Cardiac septum (tissue), 1 donor: ENCODE measurements around the gene RRBP1. TPM values are rescaled to one million over a fixed set of nuclear protein-coding genes. Genes with fewer than 3 reads are reported as not detected.

Experiments used
- DNase-seq: peaks from one replicate; pipeline ENCODE4 v3.0.0-alpha.2; 2020; ENCODE audit warnings: low spot score
- intact Hi-C: fragments of 100-400 bp; cut with DNase I; formaldehyde crosslinking; loops from one replicate; pipeline ENCODE4 v1.14.0; 2022
- long read RNA-seq: library from polyadenylated mRNA; unstranded; transcript quantifications from one replicate; pipeline ENCODE4 v2.0.0, GENCODE V29; 2021
- total RNA-seq: library from RNA; stranded (reverse); fragmentation: NEBNext Ultra II Directional; extraction: Animal tissue kit (Norgen Biotek cat#: 25700); gene quantifications from one replicate; pipeline ENCODE4 v1.2.1, GENCODE V29; 2021
- donor health status: DM: no; HTN: no; CAD: no.

Gene RRBP1
- 46.7 TPM for total RNA-seq
- long read RNA-seq, full-length matches to known transcripts, result 16 of 42 reads
- long read RNA-seq, partial matches to known transcripts, result 16 of 42 reads
- long read RNA-seq, other reads (novel, unspliced or antisense), result 10 of 42 reads

GRCh38 chr20:17682103-17682888, at the start of gene RRBP1:
RRBP1 (minus strand) TSS chr20:17682242; CDS start chr20:17660507, 21,735 bp downstream.
- peak; percentile 100 for DNase-seq
- intact Hi-C loops, result loop anchor here (5.0 kb wide), 1 partner anchor 140 kb away; no protein-coding TSS in a partner anchor

- intact Hi-C loops, result no loop called here
These were observed 49.2 kb upstream of the RRBP1 start for GRCh38 chr20:17731233-17731632.

GRCh38 chr20:17730071-17730470, 48.0 kb upstream of the RRBP1 start:
- intact Hi-C loops, result no loop called here
- no peak for DNase-seq

More at GRCh38 chr20:17731233-17731632, 49.2 kb upstream of the RRBP1 start:
- no peak for DNase-seq

GRCh38 chr20:17728074-17728473, 46.0 kb upstream of the RRBP1 start:
- no peak for DNase-seq
- intact Hi-C loops, result no loop called here

GRCh38 chr20:17727351-17727750, 45.3 kb upstream of the RRBP1 start:
- DNase-seq, result no peak
- intact Hi-C loops, result no loop called here

- DNase-seq, result no peak
- intact Hi-C loops, result no loop called here
These were observed 44.9 kb upstream of the RRBP1 start for GRCh38 chr20:17726902-17727301.

GRCh38 chr20:17725094-17725835, 43.2 kb upstream of the RRBP1 start:
- DNase-seq, result no peak
- intact Hi-C loops, result no loop called here

- intact Hi-C loops, result no loop called here
- no peak for DNase-seq
These were observed 41.3 kb upstream of the RRBP1 start for GRCh38 chr20:17723301-17723691.

GRCh38 chr20:17722493-17723300, 40.7 kb upstream of the RRBP1 start:
- intact Hi-C loops, result no loop called here
- DNase-seq, result no peak

- intact Hi-C loops, result no loop called here
These were observed 39.9 kb upstream of the RRBP1 start for GRCh38 chr20:17721802-17722486.

GRCh38 chr20:17720755-17721154, 38.7 kb upstream of the RRBP1 start:
- no peak for DNase-seq
- intact Hi-C loops, result no loop called here

More at GRCh38 chr20:17721802-17722486, 39.9 kb upstream of the RRBP1 start:
- DNase-seq, result no peak

GRCh38 chr20:17716331-17716730, 34.3 kb upstream of the RRBP1 start:
- DNase-seq, result no peak
- intact Hi-C loops, result no loop called here

GRCh38 chr20:17715075-17715474, 33.0 kb upstream of the RRBP1 start:
- intact Hi-C loops, result no loop called here
- DNase-seq, result no peak

GRCh38 chr20:17714597-17714996, 32.6 kb upstream of the RRBP1 start:
- no peak for DNase-seq
- intact Hi-C loops, result no loop called here

- DNase-seq, result no peak
These were observed 30.7 kb upstream of the RRBP1 start for GRCh38 chr20:17712708-17713107.

GRCh38 chr20:17712201-17712600, 30.2 kb upstream of the RRBP1 start:
- intact Hi-C loops, result no loop called here

More at GRCh38 chr20:17712708-17713107, 30.7 kb upstream of the RRBP1 start:
- intact Hi-C loops, result no loop called here

GRCh38 chr20:17711267-17711627, 29.2 kb upstream of the RRBP1 start:
- intact Hi-C loops, result no loop called here
- DNase-seq, result no peak

More at GRCh38 chr20:17712201-17712600, 30.2 kb upstream of the RRBP1 start:
- DNase-seq, result no peak

- intact Hi-C loops, result no loop called here
- no peak for DNase-seq
These were observed 28.6 kb upstream of the RRBP1 start for GRCh38 chr20:17710379-17711266.
